Adrenal gland (tissue), 5 donors: ENCODE results near the gene KCTD21.

Source experiments
- CTCF ChIP-seq, 6 experiments: fragments of 450-650 bp in 4 of 6; fragments of 200-600 bp in 2 of 6; sonication (generic) in 1 of 6; IDR thresholded peaks; 1 replicate in 5 of 6; 2 replicates in 1 of 6; pipeline versions ENCODE4 v1.5.1 to v1.8.0; 2016 to 2021; ENCODE audit warnings: antibody characterized with exemption in 6 of 6, mild to moderate bottlenecking in 2 of 6, moderate library complexity in 1 of 6
- POLR2A ChIP-seq, 2 donors: fragments of 450-650 bp; IDR thresholded peaks; one replicate each; pipeline ENCODE4 v1.6.1; 2017; ENCODE audit warnings: antibody characterized with exemption in 2 of 2, mild to moderate bottlenecking in 2 of 2, moderate library complexity in 1 of 2
- donor health status: DM: no; HTN: no; CAD: no.

GRCh38 chr11:78196661-78197091 lies 8.2 kb upstream of the KCTD21 start:
- TF ChIP-seq CTCF (IDR thresholded peaks at IDR 0.05) (no peak), POLR2A (IDR thresholded peaks at IDR 0.05) (no peak)
